ENCODE data around the gene NNAT. TPM values are rescaled to one million over a fixed set of nuclear protein-coding genes. Genes with fewer than 3 reads are reported as not detected.
A peak's percentile ranks its signal among the peaks of the same experiment; 100 is the strongest.
"Not testable (repeated sequence)": the region's sequence is repeated elsewhere in the genome, so short reads cannot be mapped to it uniquely, and the experiment has no call there.

Gene NNAT, protein sequence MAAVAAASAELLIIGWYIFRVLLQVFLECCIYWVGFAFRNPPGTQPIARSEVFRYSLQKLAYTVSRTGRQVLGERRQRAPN
- 0.19 TPM for total RNA-seq
- long read RNA-seq, partial matches to known transcripts: 0 of 1 reads
- long read RNA-seq, other reads (novel, unspliced or antisense): 1 of 1 reads

DNA sequence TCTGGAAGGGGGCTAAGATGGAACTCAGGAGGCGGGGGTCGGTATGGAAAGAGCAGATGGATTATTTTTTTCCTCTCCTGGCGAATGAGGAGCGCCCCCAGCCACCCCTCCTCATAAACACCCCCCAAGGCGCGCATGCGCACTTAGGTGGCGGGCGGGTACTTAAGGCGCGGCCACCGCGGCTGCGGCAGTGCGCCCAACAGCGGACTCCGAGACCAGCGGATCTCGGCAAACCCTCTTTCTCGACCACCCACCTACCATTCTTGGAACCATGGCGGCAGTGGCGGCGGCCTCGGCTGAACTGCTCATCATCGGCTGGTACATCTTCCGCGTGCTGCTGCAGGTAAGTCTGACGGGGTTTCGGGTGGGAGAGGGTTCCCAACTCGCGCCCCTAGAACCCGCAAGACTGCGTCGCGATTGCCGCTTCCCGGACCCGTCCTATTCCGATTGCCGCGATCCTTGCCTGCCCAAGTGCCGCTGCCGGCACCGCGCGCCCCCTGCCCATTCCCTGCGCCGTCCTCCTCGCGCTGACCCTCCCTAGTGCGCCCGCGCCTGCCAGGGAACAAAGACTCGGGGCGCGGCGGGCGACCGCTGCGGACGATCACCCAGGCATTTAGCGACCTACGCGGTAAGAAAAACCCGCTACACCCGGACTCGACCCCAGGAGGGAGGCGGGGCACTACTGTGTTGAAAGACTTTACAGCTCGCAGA is at the start of gene NNAT:
TSS of gene NNAT (plus strand) at position 190 of the 711 bp plus-strand sequence. CDS start at position 272, 82 bp downstream.
- intact Hi-C loops (cut with DNase I): no loop called here
- ATAC-seq (no peak), DNase-seq (ENCODE audit: missing footprints) (no peak)

DNA sequence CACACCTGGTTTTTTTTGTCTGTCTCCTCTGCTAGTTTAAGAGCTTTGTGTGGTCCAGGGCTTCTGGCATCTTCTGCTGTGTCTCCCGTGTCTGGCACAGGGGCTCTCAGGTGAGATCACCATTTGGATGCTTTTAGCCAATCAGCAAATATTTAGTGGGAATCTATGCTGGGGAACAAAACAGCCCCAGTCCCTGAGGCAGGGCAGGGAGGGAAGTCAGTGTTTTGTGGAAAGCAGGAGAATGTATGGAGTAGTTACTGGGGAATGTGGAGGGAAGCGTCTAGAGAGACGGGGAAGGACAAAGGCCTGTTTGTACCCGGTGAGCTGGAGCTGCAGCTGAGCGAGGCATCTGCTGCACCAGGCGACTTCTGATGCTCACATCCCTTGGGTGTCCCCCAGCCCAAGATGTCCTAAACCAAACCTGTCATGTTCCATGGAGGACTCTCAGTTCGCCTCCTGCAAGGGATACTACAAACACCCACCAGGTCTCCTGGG is 49.3 kb upstream of the NNAT start:
- intact Hi-C loops (cut with DNase I): no loop called here
- no peak for ATAC-seq

DNA sequence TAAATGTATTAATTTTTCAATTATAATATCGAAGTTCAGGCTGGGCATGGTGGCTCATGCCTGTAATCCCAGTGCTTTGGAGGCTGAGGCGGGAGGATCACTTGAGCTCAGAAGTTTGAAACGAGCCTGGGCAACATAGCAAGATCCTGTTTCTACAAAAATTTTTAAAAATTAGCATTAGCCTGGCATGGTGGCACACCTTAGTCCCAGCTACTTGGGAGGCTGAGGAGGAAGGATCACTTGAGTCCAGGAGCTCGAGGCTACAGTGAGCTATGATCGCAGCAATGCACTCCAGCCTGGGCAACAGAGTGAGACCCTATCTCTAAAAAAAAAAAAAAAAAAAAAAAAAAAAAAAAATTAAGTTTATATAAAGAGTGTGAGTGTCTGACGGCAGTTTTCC is 48.6 kb upstream of the NNAT start:
- DNase-seq (ENCODE audit: missing footprints); ATAC-seq; intact Hi-C loops (cut with DNase I): not testable (repeated sequence)

More for the DNA sequence above, 49.3 kb upstream of the NNAT start:
- DNase-seq (ENCODE audit: missing footprints): no peak

DNA sequence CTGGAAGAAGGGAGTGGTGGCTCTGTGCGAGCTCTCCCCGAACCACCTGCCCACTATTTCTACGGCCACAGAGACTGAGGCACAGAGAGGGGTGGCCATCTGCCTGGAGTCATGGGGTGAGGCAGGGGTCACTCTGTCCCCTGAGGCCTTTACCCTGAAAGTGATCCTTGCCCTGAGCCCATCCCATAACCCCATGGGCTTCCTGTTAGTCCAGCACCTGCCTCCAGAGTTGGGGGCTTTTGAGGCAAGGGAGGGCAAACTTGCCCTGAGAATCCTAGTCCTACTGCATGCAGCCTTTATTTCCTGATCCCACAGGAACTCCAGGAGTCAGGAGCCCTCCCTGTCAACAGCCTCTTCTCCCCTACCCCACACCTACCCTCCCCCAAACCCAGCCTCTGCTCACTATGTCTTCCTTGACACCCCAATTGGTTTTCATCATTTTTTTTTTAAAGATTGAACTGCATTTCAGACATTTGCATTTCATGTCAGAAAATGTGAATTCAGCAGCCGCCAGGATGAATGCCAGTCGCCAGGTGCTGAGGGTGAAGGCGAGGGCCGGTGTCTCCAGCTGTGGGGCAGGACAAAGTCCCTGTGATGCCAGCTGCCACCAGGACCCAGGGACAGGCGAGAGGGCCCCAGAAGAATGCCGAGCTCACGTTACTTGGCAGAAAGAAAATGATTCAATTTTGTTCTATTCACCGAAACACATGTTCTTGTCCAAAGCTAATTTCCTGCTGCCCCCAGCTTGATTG is 47.6 kb upstream of the NNAT start:
- intact Hi-C loops (cut with DNase I): no loop called here
- DNase-seq (ENCODE audit: missing footprints) (no peak), ATAC-seq (no peak)

DNA sequence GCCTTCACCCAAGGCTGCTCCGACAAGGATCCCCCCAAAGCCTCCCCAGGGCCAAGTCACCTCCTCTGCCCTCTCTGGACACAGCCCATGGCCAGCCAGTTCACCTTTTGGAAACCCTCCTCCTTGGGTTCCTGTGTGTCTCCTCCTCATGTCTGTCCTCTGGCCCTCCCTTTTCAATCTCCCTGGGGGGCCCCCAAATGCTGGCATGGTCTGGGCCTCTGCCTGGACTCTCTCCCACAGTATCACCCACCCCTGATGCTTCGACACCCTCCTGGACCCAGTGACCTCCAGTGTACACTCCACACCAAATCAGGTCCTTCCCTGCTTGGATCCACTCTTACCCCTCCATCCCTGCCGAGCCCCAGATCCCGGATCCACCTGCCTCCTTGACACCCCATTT is 46.7 kb upstream of the NNAT start:
- intact Hi-C loops (cut with DNase I): no loop called here
- DNase-seq (ENCODE audit: missing footprints) (no peak), ATAC-seq (no peak)

DNA sequence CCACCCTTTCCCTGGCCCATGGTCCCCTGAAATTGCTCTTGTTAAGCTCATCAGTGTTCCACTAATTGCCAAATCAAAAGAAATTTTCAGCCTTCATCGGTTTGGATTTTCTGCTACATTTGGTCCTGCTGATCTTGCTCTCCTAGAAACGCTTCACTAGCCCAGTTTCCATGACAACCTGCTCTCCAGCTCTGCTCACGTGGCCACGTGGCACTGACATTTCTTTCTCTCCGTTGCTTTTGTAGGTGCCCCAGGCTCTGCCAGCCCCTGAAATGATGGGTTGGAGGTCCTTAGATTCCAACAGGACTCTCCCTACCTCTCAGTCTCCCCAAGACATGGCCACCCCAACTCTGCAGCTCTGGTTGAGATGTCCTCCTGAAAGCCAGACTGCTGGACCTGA is 45.8 kb upstream of the NNAT start:
- DNase-seq (ENCODE audit: missing footprints) (no peak), ATAC-seq (no peak)
- intact Hi-C loops (cut with DNase I): no loop called here

DNA sequence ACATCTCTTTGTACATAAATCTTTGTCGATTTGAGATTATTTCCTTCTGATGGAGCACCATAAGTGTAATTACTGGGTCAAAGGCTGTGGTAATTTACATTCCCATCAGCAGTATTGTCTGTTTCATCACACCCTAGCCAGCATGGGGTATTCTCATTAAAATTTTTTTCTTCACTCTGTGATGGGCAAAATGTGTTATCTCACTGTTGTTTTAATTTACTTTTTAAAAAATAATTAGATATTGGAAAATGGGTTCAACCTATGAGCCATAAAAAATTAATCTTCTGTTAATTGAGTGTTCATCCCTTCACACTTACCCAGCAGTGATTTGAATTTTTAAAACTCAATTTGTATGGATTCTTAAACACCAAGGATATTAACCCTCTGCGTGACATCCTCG is 44.0 kb upstream of the NNAT start:
- DNase-seq (ENCODE audit: missing footprints): no peak
- no peak for ATAC-seq
- intact Hi-C loops (cut with DNase I): no loop called here

DNA sequence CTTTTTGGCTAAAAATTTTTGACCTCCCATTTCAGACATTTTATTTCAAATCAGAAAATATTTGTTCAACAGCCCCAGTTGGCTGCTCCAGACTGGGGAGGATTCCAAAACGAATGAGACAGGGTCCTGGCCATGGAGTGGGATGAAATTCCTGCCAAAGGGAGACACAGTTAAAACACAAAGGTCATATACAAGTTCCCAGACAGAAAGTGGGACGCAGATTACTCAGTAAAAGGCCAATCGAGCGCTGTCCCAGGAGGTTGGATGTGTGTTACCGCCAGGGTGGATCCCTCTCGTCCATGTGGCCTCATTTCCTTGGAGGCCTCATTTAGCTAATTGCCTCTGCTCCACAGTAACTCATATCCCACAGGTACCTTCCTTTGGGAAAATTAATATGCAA is 41.8 kb upstream of the NNAT start:
- intact Hi-C loops (cut with DNase I): no loop called here
- ATAC-seq: peak; percentile 42

DNA sequence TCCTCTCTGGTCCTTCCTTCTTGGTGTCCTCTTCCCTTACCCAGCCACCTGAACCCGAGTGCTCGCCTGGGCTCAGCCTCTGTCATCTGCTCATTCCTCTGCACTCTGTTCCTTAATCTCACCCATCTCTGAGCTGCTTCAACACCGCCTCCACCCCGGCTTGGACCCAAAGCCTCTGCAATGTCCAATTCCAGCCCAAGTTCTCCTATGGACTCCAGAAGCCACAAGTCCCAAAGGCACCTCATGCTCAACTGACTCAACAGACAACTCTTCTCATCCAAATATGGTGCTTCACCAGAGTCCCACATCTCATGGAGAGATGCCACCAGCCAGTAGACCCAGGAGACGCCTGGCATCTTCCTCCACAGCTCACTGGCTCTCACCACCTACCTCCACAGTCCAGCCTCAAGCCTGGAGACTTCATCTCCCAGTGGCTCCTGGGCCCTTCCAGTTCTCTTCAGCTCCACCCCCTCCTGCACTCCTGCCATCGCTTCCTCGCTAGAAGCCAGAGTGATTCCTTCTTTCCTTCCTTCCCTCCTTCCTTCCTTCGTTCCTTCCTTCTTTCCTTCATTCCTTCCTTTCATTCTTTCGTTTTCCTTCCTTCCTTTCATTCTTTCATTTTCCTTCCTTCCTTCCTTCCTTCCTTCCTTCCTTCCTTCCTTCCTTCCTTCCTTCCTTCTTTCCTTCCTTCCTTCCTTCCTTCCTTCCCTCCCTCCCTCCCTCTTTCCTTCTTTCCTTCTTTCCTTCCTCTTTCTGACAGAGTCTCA is 40.9 kb upstream of the NNAT start:
- intact Hi-C loops (cut with DNase I): no loop called here
- DNase-seq (ENCODE audit: missing footprints) (no peak), ATAC-seq (no peak)

More for the DNA sequence above, 41.8 kb upstream of the NNAT start:
- no peak for DNase-seq (ENCODE audit: missing footprints)

DNA sequence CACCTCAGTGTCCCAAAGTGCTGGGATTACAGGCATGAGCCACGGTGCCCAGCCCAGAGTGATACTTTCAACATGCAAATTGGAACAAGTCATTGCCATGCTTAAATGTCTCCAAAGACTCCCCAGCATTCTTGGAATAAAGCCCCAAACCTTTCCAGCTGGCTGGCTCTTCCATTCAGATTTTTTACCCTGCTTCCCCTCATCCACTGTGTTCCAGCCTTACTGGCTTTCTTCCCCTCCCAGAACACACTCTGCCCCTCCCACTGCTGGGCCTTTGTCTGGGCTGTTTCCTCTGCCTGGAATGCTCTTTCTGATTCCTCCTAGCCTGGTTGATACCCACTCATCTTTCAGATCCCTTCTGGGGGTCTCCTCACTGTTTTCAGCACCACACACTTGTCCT is 40.1 kb upstream of the NNAT start:
- no peak for DNase-seq (ENCODE audit: missing footprints)
- intact Hi-C loops (cut with DNase I): no loop called here
- peak; percentile 52 for ATAC-seq

DNA sequence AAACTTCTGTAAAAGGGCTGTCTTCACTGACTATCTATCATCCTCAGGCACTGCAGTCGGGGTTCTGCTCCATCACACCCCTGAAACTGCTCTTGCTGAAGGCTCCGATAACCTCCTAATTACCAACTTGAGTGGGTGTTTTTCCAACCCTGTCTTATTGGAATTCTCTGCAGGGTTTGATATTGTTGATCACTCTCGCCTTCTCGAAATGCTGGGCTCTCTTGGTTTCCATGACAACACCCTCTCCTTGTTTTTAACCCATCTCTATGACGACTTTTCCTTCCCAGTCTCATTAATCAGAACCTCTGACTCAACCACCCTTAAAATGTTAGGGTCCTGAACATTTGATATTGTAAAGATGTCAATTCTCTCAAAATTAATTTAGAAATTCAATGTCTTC is 39.4 kb upstream of the NNAT start:
- DNase-seq (ENCODE audit: missing footprints) (no peak), ATAC-seq (no peak)
- intact Hi-C loops (cut with DNase I): no loop called here

DNA sequence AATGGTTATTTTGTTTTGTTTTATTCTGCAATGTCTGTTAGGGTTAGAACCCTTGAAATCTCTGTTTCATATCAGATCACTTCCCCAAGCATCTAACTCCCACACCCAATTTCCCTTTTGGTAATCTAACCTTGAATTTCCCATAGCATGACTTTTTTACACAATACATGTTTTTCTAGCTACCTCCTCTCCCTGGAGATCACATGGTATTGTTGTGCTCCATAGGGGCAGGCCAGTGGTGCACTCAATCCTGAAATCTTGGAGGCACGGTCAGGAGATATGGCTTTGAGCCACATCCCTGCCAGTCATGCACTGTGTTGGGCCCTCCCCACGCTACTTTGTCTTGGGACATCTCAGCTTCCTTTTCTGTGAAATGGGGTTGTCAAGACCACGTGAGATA is 36.7 kb upstream of the NNAT start:
- no peak for DNase-seq (ENCODE audit: missing footprints)
- ATAC-seq: no peak
- intact Hi-C loops (cut with DNase I): no loop called here

DNA sequence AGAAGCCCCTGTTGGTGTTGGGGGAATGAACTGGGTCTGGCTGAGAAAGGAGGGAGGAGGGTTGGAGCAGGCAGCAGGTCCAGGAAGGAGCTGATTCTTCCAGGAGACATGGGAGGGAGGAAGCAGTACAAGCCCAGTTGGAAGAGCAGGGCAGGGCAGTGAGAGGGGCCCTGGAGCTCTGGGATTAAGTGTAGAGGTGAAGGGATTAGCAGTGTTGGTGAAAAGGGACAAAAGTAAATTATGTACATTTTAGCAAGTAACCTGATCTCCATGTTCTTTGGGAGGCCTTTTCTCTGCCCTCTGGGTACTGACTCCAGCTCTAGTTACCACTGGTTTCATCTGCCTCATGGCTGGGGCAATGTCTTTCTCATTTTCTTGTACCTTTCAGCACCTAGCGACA is 34.8 kb upstream of the NNAT start:
- intact Hi-C loops (cut with DNase I); ATAC-seq; DNase-seq (ENCODE audit: missing footprints): not testable (repeated sequence)

DNA sequence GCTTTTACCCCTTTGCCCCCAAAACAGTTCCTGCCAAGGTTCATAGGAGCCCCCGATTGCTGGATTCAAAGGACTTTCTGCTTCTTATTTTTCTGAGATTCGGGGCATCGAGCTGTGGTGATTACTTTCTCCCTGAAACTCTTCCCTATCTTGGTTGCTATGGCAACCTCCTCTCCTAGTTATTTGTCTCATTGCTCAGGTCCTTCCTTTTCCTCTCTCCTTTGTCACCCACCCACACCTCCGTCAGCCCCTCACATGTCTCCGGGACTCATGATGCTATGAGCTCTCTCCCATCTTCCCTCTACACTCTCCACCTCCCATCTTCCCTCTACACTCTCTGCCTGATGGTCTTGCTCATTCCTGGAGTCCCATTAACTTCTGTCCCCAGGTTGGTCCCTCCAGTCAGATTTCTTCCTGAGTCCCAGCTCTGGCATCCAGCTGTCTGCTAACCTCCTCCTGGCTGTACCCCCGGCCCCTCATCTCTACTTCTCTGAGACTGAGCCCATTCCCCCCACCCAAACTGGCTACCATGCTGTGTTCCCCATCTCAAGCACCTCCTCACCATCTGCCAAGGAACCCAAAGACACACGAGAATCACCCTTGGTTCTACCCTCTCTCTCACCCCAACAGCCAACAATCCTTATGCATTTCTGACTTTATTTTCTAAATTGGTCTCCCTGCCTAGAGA is 30.2 kb upstream of the NNAT start:
- no peak for DNase-seq (ENCODE audit: missing footprints)
- ATAC-seq: no peak
- intact Hi-C loops (cut with DNase I): no loop called here

DNA sequence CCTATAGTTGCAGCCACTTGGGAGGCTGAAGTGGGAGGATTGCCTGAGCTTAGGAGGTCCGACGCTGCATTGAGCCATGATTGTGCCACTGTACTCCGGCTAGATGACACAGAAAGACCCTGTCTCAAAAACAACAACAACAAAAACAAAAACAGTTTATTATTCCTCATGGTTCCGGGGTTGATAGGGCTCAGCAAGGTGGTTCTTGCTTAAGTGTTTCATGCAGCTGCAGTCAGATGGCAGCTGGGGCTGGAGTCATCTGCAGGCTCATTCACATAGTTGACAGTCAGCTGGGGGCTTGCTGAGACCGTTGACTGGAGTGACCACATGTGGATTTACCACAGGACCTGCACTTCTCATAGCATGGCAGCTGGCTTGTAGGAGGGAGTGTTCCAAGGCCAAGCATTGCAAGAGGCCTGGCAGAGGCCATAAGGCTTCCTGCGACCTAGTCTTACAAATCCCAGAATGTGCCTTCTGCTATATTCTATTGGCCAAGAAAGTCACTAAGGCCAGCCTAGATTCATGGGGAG is 28.9 kb upstream of the NNAT start:
- intact Hi-C loops (cut with DNase I): no loop called here

DNA sequence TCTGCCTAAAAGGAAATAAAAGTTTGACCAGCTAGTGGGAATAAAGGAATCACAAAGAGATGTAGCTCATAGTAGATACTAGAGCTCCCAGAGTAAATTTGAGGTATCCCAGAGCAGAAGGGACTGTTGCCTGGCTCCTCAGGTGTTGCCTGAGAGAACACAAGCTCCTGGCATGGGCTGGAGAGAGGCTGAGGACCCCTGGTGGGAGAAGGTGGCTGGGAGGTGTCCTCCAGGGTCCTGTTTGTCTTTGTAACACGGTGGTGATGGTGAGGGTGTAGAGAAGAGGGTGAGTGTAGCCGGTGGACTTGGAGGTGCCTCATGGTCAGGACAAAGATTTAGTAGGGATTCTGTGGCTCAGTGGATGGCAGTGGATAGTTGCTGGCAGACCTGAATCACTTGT is 28.1 kb upstream of the NNAT start:
- DNase-seq (ENCODE audit: missing footprints): no peak
- no peak for ATAC-seq
- intact Hi-C loops (cut with DNase I): no loop called here

More for the DNA sequence above, 28.9 kb upstream of the NNAT start:
- ATAC-seq (no peak), DNase-seq (ENCODE audit: missing footprints) (no peak)

DNA sequence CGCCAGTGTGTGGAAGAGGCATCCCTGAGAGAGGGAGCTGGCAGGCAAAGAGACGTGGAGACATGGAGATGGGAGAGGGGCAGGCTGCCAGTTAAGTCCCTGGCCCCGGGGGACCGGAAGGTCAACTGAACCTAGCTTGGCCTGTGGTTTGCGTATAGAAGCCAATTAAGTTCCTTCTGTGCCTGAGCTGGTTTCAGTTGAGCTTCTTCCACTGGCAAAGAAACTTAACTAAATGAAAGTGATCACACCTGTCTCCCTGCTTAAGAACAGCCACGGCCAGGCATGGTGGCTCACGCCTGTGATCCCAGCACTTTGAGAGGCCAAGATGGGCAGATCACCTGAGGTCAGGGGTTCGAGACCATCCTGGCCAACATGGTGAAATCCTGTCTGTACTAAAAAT is 26.7 kb upstream of the NNAT start:
- ATAC-seq: no peak

DNA sequence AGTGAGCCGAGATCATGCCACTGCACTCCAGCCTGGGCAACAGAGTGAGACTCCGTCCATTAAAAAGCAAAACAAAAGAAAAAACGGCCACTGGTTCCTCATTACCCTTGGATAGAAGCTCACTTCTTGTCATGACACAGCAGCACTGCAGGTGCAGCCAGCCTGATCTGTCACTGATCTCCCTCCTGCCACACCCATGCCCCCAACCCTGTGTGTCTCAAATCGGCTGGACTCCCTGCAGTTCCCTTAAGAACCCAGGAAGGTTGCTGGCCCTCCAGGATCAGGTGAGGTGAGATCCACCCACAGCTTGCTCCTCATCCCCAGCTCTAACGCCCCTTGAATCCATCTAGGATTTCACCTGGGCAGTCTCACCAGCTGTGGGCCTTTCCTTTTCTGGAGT is 26.3 kb upstream of the NNAT start:
- intact Hi-C loops (cut with DNase I): no loop called here
- no peak for DNase-seq (ENCODE audit: missing footprints)
- ATAC-seq: no peak

More for the DNA sequence above, 26.7 kb upstream of the NNAT start:
- intact Hi-C loops (cut with DNase I): no loop called here
- DNase-seq (ENCODE audit: missing footprints): no peak
